Tongue (tissue), 2 donors: ENCODE measurements around the gene MCRS1. TPM values are rescaled to one million over a fixed set of nuclear protein-coding genes. Genes with fewer than 3 reads are reported as not detected.
"Not testable (repeated sequence)": the region's sequence is repeated elsewhere in the genome, so short reads cannot be mapped to it uniquely, and the experiment has no call there.

Experiments used
- DNase-seq: peaks from one replicate; pipeline ENCODE4 v3.0.0-alpha.2; 2015
- total RNA-seq: library from RNA; depleted of rRNA; stranded (reverse); fragments of >200 nt; gene quantifications from one replicate; pipeline ENCODE4 v1.2.3, GENCODE V29; 2014

MCRS1 gene, protein sequence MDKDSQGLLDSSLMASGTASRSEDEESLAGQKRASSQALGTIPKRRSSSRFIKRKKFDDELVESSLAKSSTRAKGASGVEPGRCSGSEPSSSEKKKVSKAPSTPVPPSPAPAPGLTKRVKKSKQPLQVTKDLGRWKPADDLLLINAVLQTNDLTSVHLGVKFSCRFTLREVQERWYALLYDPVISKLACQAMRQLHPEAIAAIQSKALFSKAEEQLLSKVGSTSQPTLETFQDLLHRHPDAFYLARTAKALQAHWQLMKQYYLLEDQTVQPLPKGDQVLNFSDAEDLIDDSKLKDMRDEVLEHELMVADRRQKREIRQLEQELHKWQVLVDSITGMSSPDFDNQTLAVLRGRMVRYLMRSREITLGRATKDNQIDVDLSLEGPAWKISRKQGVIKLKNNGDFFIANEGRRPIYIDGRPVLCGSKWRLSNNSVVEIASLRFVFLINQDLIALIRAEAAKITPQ
- 51.8 TPM for total RNA-seq

DNA sequence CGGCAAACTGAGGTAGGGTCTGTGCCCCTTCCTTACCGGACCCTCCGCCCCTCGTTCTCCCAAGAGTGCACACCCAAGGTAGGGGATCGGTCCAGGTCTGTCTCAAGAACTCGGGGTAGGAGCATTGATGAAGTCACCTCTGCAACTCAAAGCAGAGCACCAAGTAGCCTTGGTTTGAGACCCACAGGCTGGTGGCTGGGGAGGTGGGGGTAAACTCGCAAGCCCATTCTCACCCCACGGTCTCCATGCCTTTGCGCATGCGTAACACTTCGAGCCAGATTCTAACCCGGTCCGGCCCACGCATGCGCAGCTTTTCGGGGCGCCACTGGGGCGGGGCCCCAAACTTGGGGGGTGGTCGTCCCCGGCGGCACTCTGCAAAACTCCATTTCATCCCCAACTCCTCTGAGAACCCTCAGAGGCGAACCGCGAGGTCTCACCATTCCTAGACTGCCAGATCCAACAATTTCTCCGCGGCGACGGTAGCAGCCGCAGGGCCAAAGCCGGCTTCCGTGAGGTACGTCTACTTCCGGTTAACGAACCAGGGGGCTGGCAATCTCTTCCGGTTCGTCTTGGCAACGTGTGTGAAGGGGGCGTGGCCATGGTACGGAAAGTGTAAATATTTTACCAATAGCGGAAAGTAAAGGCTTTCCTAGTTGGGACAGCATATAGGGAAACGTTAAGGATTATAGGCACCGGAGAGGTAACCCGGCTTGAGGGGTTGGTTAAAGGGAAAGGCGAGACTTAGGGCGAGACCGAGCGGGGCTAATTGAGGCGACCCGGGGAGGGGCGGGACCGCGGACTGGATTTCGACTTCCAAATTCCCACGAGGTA, at the start of gene MCRS1:
Gene MCRS1 (minus strand): TSS at position 532 of the 831 bp plus-strand sequence. CDS start 1,411 bp downstream, outside the sequence.
- peak; percentile 97 for DNase-seq

DNA sequence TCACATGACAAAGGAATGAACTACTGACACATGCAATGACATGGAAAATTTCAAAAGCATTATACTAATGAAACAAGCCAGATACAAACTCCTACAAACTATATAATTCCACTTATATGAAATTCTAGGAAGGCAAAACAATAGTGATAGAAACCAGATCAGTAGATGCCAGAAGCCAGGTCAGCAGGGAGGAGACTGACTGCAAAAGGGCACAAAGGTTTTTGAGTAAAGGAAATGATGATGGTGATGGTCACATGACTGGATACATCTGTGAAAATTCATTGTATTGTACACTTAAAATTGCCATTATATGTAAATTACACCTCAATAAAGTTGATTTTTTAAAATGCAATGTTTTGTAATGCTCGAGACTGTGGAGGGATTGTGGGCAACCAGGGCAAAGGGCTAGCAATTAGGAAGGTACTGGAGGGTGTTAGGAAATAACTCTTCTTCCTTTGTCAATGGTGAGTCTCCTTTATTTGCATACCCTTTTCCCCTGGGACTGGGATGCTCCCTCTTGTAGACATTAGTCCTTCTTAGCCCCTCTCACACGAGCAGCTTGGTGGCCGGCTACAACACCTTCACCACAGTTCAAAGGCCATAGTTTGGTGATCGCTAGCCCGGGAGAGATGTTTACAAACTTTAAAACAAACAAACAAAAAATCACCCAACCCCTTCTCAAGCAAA, 48.7 kb upstream of the MCRS1 start:
- no peak for DNase-seq

DNA sequence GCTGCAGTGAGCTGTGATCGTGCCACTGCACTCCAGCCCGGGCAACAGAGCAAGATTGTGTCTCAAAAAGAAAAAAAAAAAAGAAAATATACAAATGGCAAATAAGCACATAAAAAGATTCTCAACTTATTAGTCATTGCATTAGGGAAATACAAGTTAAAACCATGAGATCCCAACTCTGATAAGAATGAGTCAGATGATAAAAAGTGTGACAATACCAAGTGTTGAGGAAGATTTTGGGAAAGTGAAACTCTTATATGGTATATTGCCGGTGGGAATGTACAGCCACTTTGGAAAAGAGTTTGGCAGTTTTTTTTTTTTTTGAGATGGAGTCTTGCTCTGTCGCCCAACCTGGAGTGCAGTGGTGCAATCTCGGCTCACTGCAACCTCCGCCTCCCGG, 47.8 kb upstream of the MCRS1 start:
- DNase-seq: no peak

DNA sequence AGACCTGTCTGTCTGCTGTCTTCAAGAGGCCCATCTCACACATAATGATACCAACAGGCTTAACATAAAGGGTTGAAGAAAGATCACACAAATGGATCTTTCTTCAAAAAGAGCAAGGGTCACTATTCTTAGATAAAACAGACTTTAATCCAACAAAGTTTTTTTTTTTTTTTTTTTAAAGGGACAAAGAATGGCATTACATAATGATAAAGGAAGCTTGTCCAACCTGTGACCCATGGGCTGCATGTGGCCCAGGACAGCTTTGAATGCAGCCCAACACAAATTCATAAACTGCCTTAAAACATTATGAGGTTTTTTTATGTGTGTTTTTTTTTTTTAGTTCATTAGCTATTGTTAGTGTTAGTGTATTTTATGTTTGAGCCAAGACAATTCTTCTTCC, 44.3 kb upstream of the MCRS1 start:
- DNase-seq: no peak

DNA sequence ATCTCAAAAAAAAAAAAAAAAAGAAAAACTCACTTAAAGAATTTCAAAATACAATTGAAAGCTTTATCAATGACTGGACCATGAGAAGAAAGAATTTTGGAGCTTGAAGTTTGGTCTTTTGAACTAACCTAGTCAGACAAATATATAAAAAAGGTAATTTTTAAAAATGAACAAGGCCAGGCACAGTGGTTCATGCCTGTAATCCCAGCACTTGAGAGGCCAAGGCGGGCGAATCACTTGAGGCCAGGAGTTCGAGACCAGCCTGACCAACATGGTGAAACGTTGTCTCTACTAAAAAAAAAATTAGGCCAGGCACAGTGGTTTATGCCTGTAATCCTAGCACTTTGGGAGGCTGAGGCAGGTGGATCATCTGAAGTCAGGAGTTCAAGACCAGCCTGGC, 42.8 kb upstream of the MCRS1 start:
- DNase-seq: not testable (repeated sequence)

DNA sequence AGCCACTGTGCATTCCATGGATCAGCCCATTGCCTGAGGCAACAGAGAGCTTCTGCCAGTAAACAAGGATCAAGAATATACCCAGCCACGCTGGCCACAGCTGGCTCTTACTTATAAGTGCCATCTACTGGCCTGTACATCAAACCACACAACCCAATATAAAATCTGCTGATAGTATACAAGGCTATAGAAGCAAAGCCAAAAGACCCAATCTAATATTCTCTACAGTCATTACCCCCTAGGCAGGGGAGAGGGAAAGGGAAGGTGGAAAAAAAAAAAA, 41.9 kb upstream of the MCRS1 start:
- DNase-seq: no peak

DNA sequence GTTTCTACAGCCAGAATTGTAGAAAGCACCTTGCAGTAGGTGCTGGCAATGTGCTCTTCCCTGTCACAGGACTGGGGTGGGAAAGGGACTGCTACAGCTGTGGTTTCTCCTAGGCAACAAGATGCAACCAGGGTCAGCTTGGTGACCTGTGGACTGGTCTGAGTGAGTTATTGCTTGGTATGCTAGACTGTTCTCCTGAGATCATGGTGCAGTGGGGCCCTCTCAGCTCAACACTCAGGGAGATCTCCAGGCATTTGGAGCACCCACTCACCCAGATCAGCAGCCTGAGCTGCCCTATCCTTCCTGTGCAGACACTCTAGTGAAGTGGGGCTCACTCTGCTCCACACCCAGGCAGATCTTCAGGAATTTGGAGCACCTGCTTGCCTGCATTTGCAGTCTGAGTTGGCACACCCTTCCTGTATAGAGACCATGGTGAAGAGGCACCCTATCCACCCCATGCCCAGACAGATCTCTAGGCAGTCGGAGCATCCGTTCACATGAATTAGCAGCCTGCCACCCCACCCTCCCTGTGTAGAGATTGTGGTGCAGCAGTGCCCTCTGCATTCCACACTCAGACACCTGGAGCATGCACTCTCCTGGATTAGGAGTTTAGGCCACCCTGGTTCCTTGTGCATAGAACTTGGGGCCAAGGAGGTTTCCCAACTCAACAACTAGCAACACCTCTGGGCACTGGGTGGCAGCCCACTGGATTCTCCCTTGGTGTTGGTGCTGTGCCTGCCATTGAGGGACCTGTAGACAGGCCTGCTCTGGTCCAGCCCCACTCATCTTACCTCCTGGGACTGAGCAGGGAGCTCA, 41.3 kb upstream of the MCRS1 start:
- no peak for DNase-seq

DNA sequence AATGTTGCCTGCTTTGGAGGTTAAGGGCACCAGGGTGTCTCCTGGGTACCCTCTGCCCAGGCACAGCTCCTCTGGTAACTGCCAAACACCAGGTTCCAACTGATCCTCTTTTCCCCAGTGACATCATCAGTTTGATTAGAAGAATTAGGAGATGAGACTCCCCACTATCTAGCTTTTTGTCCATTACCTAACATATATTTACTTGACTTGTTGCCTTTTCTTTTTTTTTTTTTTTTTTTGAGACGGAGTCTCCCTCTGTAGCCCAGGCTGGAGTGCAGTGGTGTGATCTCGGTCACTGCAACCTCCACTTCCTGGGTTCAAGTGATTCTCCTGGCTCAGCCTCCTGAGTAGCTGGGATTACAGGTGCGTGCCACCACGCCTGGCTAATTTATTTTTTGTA, 37.6 kb upstream of the MCRS1 start, which contains the start of gene FAM186B:
Gene FAM186B (minus strand): TSS at position 101 of the 400 bp plus-strand sequence. CDS start 162 bp downstream, outside the sequence.
- DNase-seq: not testable (repeated sequence)

DNA sequence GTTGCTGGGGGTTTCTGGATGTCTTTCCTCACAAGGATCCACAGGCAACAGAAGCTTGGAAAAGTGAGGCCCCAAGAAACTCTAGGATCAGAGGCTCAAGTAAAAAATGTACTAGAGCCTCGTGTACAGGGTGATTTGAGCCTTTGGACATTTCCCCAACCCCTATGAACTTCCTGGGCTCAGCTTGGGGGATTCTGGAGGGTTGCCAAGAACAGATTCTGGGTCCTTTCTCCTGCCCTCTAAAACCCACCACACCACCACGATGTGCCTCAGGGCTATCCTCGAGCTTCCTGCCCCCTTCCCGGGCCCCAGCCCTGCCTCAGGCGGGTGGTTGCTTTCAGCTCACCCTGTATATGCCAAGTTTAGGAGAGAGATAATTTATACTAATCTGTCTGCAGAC, 36.9 kb upstream of the MCRS1 start:
- DNase-seq: no peak

DNA sequence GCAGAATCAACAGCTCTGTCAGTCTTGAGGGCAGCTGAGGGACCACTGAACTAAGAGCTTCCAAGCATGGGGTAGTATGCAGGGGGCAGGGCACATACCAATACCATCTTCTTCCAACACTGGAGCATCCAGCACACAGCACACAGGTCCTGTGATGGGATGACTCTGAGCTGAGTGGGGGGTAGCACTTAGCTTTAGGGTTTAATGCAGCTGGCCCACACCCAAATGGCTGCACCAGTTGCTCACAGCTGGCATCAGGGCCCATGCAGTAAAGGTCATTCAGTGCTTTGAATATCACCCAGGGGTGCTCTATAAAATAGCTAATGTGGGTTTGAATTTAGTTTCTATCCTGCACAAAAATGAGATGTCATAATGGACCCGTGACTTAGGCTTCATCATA, 35.8 kb upstream of the MCRS1 start:
- DNase-seq: no peak

DNA sequence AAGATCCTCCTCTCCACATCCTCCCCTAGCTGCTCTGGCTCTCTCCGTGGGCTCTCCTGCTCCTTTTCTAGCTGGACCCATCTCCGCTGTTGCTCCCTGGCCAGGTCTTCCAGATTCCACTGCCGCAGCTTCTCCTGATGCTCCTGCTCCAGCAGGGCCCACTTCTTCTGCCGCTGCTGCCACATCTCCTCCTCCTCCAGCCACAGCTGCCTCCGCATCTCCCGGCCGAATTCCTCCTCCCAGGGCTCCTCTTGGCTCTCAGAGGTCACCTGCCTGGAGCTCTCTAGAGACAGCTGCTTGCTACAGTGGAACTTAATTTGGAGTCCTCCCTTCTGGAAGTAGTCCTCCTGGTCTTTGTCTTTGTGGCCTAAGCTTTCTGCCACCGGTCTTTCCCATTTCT, 32.0 kb upstream of the MCRS1 start:
- no peak for DNase-seq

DNA sequence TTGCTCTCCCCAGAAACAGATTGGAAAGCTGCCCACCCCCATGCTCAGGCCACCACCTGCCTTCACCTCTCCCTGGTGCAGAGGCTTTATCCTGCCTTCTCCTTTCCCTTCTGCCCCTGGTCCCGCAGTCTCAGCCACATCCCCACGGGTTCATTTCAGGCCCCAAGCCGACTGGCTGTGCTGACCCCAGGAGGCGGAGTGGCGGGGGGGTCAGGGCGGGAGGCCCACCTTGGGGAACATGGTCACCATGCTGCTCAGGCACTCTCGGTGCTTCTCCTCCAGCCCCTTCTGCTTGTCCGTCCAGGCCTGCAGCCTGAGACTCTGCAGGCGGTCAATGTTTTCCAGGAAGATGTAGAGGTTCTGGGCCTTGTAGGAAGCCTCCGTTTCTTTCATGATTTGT, 30.6 kb upstream of the MCRS1 start:
- DNase-seq: no peak

DNA sequence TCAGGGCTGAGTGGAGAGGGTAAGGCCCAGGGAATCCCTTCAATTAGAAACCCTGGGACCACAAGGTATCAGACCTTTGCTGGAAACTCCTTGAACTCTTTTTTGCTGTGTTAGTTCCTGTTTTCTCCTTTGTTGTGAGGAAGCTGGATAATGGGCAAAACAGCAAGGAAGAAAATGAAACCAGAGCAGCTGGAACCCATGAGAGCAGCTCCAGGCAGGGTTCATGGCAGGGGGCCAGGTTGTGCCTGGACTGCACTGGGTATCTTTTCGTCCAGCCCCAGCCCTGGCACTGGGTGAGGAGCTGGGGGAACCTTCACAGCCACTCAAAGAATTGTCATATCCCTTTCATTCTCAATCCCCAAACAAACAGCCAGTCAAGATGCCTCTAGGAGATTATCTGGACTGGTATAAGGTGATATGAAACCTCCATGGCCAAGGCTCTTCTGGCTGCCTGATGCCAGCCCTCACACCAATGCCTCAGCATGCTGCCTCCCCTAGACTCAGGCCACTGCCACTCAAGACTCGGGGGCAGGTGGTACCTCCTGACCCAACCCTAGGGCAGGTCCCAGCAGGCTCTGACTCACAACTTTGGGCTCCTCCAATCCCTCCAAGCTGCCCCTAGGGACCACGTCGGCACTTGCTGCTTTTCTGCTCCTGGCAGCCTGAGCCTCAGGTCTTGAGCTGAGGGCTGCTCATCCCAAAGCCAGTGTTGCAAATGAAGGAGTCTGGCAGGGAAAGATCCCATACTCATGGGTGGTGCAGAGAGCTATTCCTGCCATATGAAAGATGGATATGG, 21.0 kb upstream of the MCRS1 start:
- DNase-seq: no peak

DNA sequence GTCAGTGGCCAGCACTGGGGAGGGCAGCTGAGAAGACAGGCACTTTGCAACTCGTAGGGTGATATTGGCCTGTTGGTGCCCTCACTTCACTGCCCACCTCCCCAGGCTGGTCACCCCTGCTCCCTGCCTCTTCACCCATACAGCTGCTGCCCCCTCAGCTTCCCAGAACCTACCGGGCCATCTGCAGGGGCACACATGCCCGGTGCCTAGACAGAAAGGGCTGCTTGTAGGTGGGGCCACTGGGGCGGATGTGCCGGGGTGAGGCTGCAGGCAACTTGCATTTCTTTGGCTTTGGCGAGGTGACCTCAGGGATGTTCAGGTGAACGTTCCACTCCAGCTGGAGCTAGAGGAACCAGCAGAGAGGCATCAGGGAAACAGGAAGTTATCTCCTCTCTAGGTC, 20.3 kb upstream of the MCRS1 start:
- no peak for DNase-seq

DNA sequence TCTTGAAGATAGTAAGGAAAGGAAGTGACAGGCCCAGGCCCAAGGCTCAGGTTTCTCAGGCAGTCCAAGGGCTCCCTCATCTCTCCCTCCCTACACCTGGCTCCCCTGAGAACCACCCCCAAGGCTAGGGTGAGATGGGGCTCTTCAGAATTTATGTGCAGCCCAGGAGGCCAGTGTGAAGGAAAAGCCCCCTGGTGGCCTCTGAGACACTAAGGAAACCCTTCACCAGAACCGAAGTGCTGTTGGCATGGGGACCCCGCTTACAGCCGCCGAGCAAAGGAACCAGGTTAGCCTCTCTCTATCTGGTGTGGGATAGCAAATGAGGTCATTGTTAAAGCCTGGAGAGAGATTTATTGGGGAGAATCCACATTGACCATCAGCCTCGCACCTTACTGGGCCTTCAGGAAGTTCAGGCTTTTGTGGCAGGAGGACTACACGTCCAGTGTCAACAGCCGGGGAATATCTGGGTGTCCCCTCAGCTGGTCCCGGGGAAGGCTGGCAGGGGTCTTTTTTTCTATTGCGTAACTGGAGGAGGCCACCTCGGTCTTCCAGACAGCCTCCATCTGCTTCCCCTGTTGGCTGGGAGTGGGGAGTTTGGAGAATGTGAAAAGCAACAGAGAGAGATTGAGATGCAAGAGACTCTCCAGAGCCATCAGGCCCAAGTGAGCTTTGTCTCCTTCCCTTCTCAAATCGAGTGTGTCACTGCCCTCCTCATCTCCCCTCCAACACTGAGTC, 19.4 kb upstream of the MCRS1 start:
- no peak for DNase-seq

DNA sequence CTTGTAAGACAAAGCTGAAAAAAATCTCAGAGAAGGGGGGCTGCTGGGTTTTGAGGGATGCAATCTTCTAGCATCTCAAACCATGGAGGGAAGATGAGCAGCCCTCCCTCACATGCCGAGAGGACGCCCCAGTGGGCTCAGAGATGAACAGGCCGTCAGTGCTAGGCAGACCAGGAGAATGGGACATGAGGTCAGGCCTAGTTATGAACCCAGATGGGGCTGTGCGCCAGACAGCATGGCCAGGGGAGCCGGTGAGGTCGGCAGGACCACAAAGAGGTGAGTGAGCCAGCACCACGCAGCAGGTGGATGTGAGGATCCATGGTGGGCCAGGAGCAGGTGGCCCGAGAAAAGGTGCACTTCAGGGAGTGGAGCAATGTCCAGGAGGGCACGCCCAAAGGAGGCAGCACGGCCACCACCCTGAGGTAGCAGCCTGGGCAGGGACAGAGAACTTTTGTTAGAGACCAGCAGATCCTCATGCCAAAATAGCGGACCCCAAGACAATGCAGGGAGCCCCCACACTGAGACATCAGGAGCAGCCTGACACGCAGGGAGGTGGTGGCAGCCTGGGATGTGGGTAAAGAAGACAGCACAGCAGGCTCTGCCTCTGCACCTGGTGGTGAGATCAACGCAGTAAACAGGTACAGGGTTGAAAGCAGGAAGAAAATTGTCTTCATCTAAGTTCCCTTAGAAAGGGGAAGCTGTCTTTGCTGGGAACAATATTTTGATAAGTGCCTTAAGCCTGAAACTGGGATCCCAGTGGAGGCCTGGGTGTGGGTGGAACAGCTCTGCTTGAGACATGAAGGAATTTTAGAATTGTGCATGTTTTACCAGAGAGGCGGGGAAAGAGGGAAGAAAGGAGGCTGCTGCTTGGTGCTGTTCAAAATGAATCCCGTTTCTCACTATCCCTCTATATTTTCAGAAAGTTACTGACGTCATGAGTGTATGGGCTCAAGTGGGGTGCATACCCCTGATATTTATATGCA, 17.8 kb upstream of the MCRS1 start:
- DNase-seq: no peak

DNA sequence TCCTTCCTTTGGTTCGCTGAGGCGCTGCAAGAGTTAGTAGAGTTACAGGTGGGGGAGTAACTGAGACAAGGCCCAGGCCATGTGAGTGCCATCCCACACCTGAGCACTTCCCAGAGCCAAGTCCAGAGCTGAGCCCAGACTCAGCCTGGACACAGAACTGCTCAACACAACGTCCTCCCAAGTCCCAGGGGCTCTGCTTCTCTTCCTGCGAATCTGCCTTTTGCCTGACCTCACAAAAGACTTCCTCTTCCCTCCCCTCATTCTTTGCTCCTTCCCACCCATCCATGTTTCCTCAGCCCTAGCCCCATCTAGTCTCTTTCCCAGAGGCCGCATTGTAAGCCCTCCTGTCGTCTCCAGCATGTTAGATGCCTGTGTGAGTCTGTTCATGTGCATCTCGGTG, 16.6 kb upstream of the MCRS1 start:
- DNase-seq: no peak

DNA sequence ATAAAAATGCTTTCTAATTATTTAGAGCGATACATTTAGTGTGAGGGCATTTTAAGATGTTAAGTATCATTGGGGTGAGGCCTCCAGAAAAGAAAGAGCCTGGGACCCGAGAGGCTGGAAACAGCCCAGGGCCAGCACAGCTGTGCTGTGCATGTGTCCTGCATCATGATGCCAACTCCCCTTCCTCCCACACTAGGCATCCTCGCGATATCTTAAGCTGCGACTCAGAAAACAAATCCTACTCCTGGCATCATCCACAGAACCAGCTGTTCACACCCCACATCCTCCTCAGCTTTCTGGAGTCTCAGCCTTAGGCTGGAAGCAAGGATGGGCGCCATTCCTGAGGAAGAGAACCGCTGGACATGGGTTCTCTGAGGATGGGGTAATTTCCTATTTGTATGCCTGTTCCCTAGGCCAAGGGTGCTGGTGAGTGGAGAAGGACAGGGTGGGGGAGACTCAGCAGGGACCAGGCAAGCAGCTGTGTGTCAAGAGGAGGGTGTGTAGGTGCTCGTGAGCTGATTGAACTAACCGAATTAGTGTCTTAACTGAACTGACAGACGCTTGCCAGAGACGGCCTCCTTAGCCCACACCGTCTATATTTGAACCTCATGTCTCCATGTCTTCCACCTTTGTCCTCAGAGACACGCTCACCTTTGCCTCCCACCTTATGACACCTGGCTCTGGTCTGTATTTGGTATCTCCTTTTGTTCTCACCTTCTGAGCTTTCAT, 15.6 kb upstream of the MCRS1 start:
- DNase-seq: peak; percentile 93
